Caco-2 (cell line): ENCODE data around the gene JMJD8. TPM values are rescaled to one million over a fixed set of nuclear protein-coding genes. Genes with fewer than 3 reads are reported as not detected.

Source experiments
- BruUV-seq: library from RNA; stranded (reverse); fragments of 400-500 nt; replicated peaks from 2 replicates; lab custom pipeline; 2021; lab: Mats Ljungman, UMichigan
- CTCF ChIA-PET: fragments of 300-600 bp; sonication (Branson Sonifier 250); formaldehyde crosslinking; loops from one replicate; lab custom pipeline; 2022; ENCODE audit warnings: antibody characterized with exemption; lab: Charles Lee
- POLR2A ChIA-PET: fragments of 300-600 bp; sonication (Branson Sonifier 250); formaldehyde crosslinking; loops from one replicate; lab custom pipeline; 2022; ENCODE audit warnings: antibody characterized with exemption; lab: Charles Lee
- DNase-seq, 2 experiments: peaks; one replicate each; pipeline versions ENCODE4 v3.0.0 to v3.0.0-alpha.2; 2020 to 2022
- H3K27me3 ChIP-seq: replicated peaks from 2 replicates; pipeline ENCODE4 v1.6.0; 2011; ENCODE audit warnings: low read length; ENCODE audit not compliant: control insufficient read depth, insufficient read depth
- H3K36me3 ChIP-seq: 2 replicates; pipeline ENCODE4 v1.5.1; 2011; ENCODE audit warnings: low read length; ENCODE audit not compliant: control insufficient read depth, insufficient read depth
- H3K4me1 ChIP-seq: fragments of 250-450 bp; sonication (Bioruptor Pico); 2 replicates; pipeline ENCODE4 v1.5.1; 2020; ENCODE audit warnings: mild to moderate bottlenecking
- H3K4me3 ChIP-seq: 2 replicates; pipeline ENCODE4 v1.5.1; 2011; ENCODE audit warnings: low read depth, mild to moderate bottlenecking, control low read depth, low read length
- H3K9me3 ChIP-seq: fragments of 250-450 bp; sonication (Bioruptor Pico); 2 replicates; pipeline ENCODE4 v1.5.1; 2020; ENCODE audit warnings: mild to moderate bottlenecking, moderate library complexity
- H3K27ac Mint-ChIP-seq: one replicate; pipeline ENCODE4 v1.8.0; 2022; ENCODE audit warnings: mixed read lengths; ENCODE audit not compliant: unreplicated experiment
- H3K27me3 Mint-ChIP-seq: one replicate; pipeline ENCODE4 v1.8.0; 2022; ENCODE audit warnings: mixed read lengths; ENCODE audit not compliant: insufficient read depth, unreplicated experiment
- H3K36me3 Mint-ChIP-seq: one replicate; pipeline ENCODE4 v1.8.0; 2022; ENCODE audit warnings: mild to moderate bottlenecking, mixed read lengths; ENCODE audit not compliant: insufficient read depth, unreplicated experiment
- H3K4me1 Mint-ChIP-seq: one replicate; pipeline ENCODE4 v1.8.0; 2022; ENCODE audit warnings: low read depth, mixed read lengths; ENCODE audit not compliant: unreplicated experiment
- H3K4me3 Mint-ChIP-seq: one replicate; pipeline ENCODE4 v1.8.0; 2022; ENCODE audit warnings: mild to moderate bottlenecking, moderate library complexity, mixed read lengths; ENCODE audit not compliant: unreplicated experiment
- H3K9me3 Mint-ChIP-seq: one replicate; pipeline ENCODE4 v1.8.0; 2022; ENCODE audit warnings: mixed read lengths; ENCODE audit not compliant: unreplicated experiment
- CTCF ChIP-seq, 2 experiments: fragments of 200-600 bp in 1 of 2; IDR thresholded peaks; 1 replicate in 1 of 2; 2 replicates in 1 of 2; pipeline versions ENCODE4 v1.5.1 to v1.8.0; 2011 to 2022; ENCODE audit warnings: antibody characterized with exemption in 1 of 2, control low read depth in 1 of 2, inconsistent platforms in 1 of 2, low read depth in 1 of 2, low read length in 1 of 2, mild to moderate bottlenecking in 1 of 2, moderate library complexity in 1 of 2; ENCODE audit not compliant: insufficient read depth in 1 of 2, severe bottlenecking in 1 of 2, unreplicated experiment in 1 of 2
- intact Hi-C: fragments of 100-400 bp; cut with micrococcal nuclease; formaldehyde crosslinking; loops from one replicate; pipeline ENCODE4 v1.10.0; 2022; ENCODE audit not compliant: unreplicated experiment
- total RNA-seq: library from RNA; stranded (reverse); gene quantifications from 2 replicates; pipeline ENCODE4 v1.2.3, GENCODE V29; 2022

The JMJD8 gene
- total RNA-seq, 1 experiment from 2014 or later, result 52.4 TPM

GRCh38 chr16:698911-699671 is 15.0 kb upstream of the JMJD8 start:
- H3K4me3 Mint-ChIP-seq, result no peak overlapping the region
- no peaks in the 10 kb centered on the region for H3K9me3 Mint-ChIP-seq
- no peaks in the 10 kb centered on the region for H3K9me3 ChIP-seq
- no peak overlapping the region for H3K4me3 ChIP-seq
- peaks cover 7% of the 10 kb centered on the region for H3K4me1 ChIP-seq
- no peak for TF ChIP-seq CTCF (IDR thresholded peaks at IDR 0.05; ENCODE audit: insufficient read depth in 1 of 2, low read depth in 1 of 2, low read length in 1 of 2, severe bottlenecking in 1 of 2, unreplicated experiment in 1 of 2)
- intact Hi-C loops, result no loop called here
- H3K4me1 Mint-ChIP-seq, result no peaks in the 10 kb centered on the region
- CTCF ChIA-PET, result interaction anchor here (0.6 kb wide), 1 partner anchor 13 kb away, joined by 3 read pairs; no protein-coding TSS in a partner anchor
- H3K27ac Mint-ChIP-seq, result no peak overlapping the region
- POLR2A ChIA-PET, result no interaction called here
- peaks cover 19% of the 10 kb centered on the region for H3K36me3 Mint-ChIP-seq
- no peak for DNase-seq
- BruUV-seq, result no TSS peak
- no peaks in the 10 kb centered on the region for H3K36me3 ChIP-seq
- no peaks in the 10 kb centered on the region; the same call in 1 of the 2 replicates for H3K27me3 ChIP-seq
- peaks cover 9% of the 10 kb centered on the region for H3K27me3 Mint-ChIP-seq

GRCh38 chr16:695355-696089 is 11.4 kb upstream of the JMJD8 start:
- peak; percentile 75 to 81 for DNase-seq
- H3K36me3 Mint-ChIP-seq, result peaks cover 13% of the 10 kb centered on the region

More at GRCh38 chr16:695355-696089, 11.4 kb upstream of the JMJD8 start:
- Histone ChIP-seq H3K4me1 (peaks cover 12% of the 10 kb centered on the region; the same call in 1 of the 2 replicates), H3K27me3 (no peaks in the 10 kb centered on the region), H3K36me3 (no peaks in the 10 kb centered on the region), H3K9me3 (no peaks in the 10 kb centered on the region), H3K4me3 (peak overlapping the region; percentile 51)
- H3K27ac Mint-ChIP-seq, result peak overlapping the region; percentile 50
- H3K4me3 Mint-ChIP-seq, result peak overlapping the region; percentile 71
- TF ChIP-seq CTCF (IDR thresholded peaks at IDR 0.05; ENCODE audit: insufficient read depth in 1 of 2, low read depth in 1 of 2, low read length in 1 of 2, severe bottlenecking in 1 of 2, unreplicated experiment in 1 of 2), result no peak
- H3K4me1 Mint-ChIP-seq, result peaks cover under 1% of the 10 kb centered on the region
- H3K9me3 Mint-ChIP-seq, result no peaks in the 10 kb centered on the region
- H3K27me3 Mint-ChIP-seq, result no peaks in the 10 kb centered on the region
- no TSS peak for BruUV-seq
- CTCF ChIA-PET, result interaction anchor here (0.5 to 1.0 kb wide), 3 partner anchors 15 to 50 kb away, joined by 3 to 4 read pairs (median 3); partner anchors contain the start of gene STUB1
- POLR2A ChIA-PET, result interaction anchor here (0.6 to 2.0 kb wide), 6 partner anchors 15 to 1087 kb away, joined by 3 to 10 read pairs (median 4); partner anchors contain the start of genes ANTKMT, NUBP2, SPSB3 and STUB1
- intact Hi-C loops, result no loop called here
